DMS 273 (cell line): Measurements from ENCODE around the gene ZNF460.
"Not testable (repeated sequence)": the region's sequence is repeated elsewhere in the genome, so short reads cannot be mapped to it uniquely, and the experiment has no call there.

ENCODE experiments used
- DNase-seq: peaks from one replicate; lab custom pipeline; 2025; ENCODE audit not compliant: unreplicated experiment; lab: John Stamatoyannopoulos, UW

The ZNF460 gene

GRCh38 chr19:57280165-57280961 lies at the start of gene ZNF460:
Gene ZNF460 (plus strand): TSS chr19:57280485. CDS start chr19:57280807, 322 bp downstream.
- DNase-seq, result peak; percentile 99

GRCh38 chr19:57231686-57232085 lies 48.6 kb upstream of the ZNF460 start:
- DNase-seq, result no peak

GRCh38 chr19:57233207-57233606 lies 47.1 kb upstream of the ZNF460 start:
- DNase-seq, result no peak

GRCh38 chr19:57239982-57240310 lies 40.3 kb upstream of the ZNF460 start:
- peak; percentile 42 for DNase-seq

- DNase-seq, result peak; percentile 97
Observed at GRCh38 chr19:57240311-57241090, 39.8 kb upstream of the ZNF460 start, which contains the start of gene ZNF805. Gene ZNF805 (plus strand): TSS chr19:57240632. CDS start chr19:57240892, 260 bp downstream.

GRCh38 chr19:57241176-57241575 lies 39.1 kb upstream of the ZNF460 start:
- peak; percentile 27 for DNase-seq

- DNase-seq, result no peak
Observed at GRCh38 chr19:57242821-57243220, 37.5 kb upstream of the ZNF460 start.

- no peak for DNase-seq
Observed at GRCh38 chr19:57244513-57244912, 35.8 kb upstream of the ZNF460 start.

GRCh38 chr19:57245066-57245465 lies 35.2 kb upstream of the ZNF460 start:
- DNase-seq, result no peak

- no peak for DNase-seq
Observed at GRCh38 chr19:57245959-57246358, 34.3 kb upstream of the ZNF460 start.

- no peak for DNase-seq
Observed at GRCh38 chr19:57248646-57249045, 31.6 kb upstream of the ZNF460 start.

GRCh38 chr19:57249329-57249728 lies 31.0 kb upstream of the ZNF460 start:
- no peak for DNase-seq

GRCh38 chr19:57253767-57254166 lies 26.5 kb upstream of the ZNF460 start:
- DNase-seq, result not testable (repeated sequence)

- DNase-seq, result no peak
Observed at GRCh38 chr19:57262044-57262443, 18.2 kb upstream of the ZNF460 start.

GRCh38 chr19:57263244-57263741 lies 17.0 kb upstream of the ZNF460 start:
- DNase-seq, result no peak

- no peak for DNase-seq
Observed at GRCh38 chr19:57267291-57267690, 13.0 kb upstream of the ZNF460 start.

- DNase-seq, result no peak
Observed at GRCh38 chr19:57269515-57270250, 10.6 kb upstream of the ZNF460 start.

- DNase-seq, result no peak
Observed at GRCh38 chr19:57271280-57271679, 9.0 kb upstream of the ZNF460 start.

- DNase-seq, result no peak
Observed at GRCh38 chr19:57273014-57273413, 7.3 kb upstream of the ZNF460 start.

- no peak for DNase-seq
Observed at GRCh38 chr19:57276430-57276829, 3.9 kb upstream of the ZNF460 start.

- not testable (repeated sequence) for DNase-seq
Observed at GRCh38 chr19:57278481-57278880, 1.8 kb upstream of the ZNF460 start.
